GM19328 (cell line): ENCODE results near the gene UVRAG.
"Not testable (repeated sequence)": the region's sequence is repeated elsewhere in the genome, so short reads cannot be mapped to it uniquely, and the experiment has no call there.

Experiments
- ATAC-seq: cut with Tn5 transposase; IDR thresholded peaks from one replicate; pipeline ENCODE4 v1.9.1; 2021; ENCODE audit warnings: mild to moderate bottlenecking, moderate library complexity; ENCODE audit not compliant: unreplicated experiment

UVRAG gene

DNA sequence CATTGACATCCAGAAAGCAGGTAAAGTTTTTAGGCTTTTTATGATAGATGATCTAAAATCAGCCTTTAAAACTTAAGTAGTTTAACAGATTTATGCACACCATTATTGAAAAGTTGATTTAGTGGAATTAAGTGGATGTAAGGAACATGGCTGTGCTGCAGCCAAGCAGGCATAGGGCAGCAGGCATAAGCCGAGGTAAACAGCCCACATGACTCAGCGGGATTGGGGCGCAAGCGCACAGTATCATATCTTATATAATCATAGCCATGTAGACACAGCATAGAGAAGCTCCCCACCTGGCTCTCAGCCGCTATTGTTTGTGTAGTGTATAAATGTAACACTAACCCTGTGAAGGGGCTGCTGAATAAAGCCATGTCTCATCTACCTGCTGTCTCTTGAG lies 233.8 kb downstream of the UVRAG start:
- ATAC-seq = no peak

DNA sequence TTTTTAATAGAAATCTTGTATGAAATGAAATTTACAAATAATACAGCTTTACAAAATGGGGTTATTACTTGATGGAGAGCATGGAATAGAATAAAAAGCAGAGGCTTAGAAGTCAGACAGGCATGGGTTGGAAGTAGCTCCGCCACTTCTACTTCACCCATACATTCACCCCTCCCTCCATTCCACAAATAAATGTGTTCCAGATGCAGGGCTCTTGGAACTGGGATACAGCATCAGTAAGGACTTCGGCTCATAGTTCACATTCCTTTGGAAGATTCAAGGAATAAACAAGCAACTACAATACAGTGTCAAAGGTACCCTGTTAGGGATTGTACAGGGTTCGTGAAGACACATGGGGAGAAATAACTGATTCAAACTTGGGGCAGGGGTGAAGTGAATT lies 234.5 kb downstream of the UVRAG start:
- no peak for ATAC-seq

DNA sequence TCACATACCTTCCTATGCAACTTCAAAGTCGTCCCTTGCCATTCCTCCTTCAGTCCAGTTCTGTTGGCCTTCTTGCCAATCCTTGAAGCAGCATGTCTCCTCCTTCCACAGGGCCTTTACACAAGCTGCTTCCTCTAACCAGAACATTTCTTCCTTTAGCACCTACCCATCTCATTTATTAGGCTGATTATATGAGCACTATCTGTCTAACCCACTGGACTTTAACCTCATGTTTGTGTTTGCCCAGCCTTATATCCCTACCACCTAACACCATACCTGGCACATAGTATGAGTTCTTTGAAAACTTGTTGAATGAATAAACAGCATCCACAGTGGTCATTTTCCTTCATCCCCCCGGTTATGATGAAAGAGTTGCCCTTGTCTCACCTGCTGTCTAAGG lies 236.9 kb downstream of the UVRAG start:
- ATAC-seq = no peak

DNA sequence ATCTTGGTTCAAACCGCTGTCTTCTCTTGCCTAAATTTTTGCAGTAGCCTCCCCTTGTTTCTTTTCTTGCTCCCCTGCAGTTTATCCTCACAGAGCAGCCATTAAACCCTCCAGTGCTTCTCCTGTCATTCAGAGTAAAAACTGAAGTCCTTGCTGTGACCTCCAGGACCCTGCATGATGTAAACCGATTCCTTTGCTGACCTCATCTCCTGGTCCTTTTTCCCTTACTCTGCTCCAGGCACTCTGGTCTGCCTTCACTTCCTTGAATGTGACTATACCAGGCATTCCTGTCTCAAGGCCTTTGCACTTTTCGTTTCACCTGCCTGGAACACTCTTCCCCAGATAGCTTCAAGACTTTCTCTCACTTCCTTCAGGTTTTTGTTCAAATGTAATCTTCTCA lies 239.3 kb downstream of the UVRAG start:
- no peak for ATAC-seq

DNA sequence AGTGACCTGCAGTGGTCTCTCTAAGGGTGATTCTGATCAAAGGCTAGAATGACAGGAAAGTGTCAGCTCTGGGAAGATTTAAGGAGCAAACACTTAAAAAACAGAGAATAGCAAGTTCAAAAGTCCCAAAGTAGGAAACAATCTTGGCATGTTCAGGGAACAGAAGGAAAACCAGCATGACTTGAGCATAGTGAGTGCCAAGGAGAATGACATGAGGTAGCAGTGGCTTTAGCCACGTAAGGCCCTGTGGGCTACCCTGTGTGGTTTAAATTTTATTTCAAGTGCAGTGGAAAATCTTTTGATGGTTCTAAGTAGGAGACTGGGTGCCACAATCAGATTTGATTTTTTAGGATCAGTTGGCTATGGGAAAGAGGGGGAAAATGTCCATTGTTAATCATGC lies 241.9 kb downstream of the UVRAG start:
- ATAC-seq = no peak

DNA sequence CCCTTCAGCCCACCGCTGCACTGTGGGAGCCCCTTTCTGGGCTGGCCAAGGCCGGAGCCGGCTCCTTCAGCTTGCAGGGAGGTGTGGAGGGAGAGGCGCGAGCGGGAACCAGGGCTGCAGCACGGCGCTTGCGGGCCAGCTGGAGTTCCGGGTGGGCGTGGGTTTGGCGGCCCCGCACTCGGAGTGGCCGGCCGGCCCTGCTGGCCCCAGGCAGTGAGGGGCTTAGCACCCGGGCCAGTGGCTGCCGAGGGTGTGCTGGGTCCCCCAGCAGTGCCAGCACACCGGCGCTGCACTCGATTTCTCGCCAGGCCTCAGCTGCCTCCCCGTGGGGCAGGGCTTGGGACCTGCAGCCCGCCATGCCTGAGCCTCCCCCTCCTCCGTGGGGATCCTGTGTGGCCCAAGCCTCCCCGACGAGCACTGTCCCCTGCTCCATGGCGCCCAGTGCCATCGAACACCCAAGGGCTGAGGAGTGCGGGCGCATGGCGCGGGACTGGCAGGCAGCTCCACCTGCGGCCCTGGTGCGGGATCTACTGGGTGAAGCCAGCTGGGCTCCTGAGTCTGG lies 245.5 kb downstream of the UVRAG start:
- not testable (repeated sequence) for ATAC-seq

DNA sequence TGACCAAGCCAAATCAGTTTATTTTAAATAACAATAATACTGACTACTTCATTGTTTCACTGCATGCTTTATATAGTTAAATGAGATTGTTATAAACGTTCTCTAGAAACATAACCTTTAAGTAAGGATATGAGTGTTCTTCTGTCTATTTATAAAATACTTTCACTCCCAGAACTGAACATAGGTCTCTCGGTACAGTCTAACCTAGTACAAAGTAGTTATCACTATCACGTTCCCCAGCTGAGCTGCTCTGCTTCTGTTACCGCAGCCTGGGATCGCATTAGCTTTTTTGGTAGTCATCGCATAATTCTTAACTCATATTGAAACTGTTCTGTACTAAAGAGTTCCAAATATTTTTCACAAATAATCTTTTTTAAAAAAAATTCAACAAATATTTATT lies 247.7 kb downstream of the UVRAG start:
- peak; percentile 90 for ATAC-seq

DNA sequence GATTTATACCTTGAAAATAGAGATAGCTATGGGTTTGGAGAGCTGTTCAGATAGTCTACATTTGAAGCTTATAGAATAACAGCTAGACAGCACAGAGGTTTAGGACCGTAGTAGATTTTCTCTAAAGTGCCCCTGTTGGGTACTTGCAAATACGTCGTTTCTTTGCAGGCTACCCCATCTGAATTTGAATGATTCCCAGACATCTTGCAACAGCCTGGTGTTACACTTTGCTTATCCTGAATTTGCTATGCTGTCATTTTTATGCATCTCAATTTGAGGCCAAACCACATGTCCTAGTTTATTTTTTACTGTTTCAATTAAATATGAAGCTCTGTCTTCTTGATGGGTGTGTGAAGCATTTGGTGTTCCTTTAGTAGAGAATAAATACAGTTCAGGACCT lies 249.2 kb downstream of the UVRAG start:
- no peak for ATAC-seq

DNA sequence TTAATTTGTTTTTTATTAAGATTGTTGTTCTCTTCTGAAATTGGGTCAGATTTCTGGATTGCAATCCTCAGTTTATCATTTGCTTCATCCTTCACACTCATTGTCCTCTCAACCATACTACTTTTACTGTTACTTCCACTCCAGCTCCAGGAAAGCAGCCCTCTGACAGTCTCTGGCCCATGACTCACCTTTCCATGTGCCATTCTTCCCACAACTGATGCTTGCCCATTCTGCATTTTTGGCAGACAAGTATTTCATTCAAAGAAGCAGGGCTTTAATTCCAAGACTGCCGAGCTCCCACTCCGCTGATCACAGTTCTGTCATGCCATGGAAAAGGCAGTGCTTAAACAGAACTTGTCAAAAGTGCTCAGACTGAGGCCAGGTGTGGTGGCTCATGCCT lies 252.1 kb downstream of the UVRAG start:
- ATAC-seq = no peak

DNA sequence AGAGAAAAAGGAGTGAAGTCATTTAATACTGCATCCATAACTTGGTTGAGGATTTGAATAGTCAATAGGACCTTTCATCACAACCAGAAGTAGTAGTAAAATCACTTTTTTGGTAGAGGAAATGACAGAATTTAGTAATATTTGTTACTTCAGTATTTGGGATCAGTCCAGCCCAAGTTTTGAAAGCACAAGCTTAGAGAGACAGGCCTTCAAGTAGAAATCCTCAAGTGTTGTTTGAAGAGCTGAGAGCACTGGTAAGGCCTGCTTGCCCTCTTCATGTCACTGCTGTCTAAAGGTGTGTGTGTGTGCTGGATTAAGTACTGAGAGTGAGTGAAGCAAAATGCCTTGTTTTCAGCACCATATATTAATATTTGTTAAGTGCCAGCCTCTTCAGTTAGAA lies 254.0 kb downstream of the UVRAG start:
- no peak for ATAC-seq

DNA sequence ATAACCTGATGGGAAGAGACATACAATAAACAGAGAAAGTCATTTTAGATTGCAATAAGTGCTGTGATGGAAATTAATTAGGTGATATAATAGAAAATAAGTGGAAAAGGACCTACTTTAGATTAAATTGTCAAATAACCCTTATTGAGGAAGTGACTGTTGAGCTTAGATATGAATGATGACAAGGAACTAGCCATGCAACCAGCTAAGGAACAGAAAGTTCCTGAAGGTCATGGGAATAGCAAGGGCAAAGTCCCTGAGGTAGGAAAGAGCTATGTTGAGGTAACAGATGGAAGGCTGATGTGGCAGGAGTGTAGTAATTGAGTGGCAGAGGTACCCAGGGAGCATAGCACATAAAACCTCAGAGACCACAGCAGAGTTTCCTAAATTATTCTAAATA lies 256.1 kb downstream of the UVRAG start:
- no peak for ATAC-seq

DNA sequence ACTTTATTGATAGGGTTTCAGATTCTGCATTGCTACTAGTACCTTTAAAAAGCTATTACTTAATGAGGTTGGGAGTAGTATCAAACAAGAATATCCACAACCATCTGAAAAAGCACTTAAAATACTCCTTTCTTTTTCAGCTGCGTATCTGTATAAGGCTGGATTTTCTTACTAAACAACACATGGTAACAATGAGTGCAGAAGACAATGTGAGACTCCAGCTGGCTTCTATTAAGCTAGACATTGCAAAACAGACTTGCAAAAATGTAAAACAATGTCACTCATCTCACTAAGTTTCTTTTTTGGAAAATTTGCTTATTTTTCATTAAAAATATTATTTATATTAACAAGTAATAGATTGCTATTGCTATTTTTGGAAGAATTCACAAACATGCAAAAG lies 258.7 kb downstream of the UVRAG start:
- no peak for ATAC-seq

DNA sequence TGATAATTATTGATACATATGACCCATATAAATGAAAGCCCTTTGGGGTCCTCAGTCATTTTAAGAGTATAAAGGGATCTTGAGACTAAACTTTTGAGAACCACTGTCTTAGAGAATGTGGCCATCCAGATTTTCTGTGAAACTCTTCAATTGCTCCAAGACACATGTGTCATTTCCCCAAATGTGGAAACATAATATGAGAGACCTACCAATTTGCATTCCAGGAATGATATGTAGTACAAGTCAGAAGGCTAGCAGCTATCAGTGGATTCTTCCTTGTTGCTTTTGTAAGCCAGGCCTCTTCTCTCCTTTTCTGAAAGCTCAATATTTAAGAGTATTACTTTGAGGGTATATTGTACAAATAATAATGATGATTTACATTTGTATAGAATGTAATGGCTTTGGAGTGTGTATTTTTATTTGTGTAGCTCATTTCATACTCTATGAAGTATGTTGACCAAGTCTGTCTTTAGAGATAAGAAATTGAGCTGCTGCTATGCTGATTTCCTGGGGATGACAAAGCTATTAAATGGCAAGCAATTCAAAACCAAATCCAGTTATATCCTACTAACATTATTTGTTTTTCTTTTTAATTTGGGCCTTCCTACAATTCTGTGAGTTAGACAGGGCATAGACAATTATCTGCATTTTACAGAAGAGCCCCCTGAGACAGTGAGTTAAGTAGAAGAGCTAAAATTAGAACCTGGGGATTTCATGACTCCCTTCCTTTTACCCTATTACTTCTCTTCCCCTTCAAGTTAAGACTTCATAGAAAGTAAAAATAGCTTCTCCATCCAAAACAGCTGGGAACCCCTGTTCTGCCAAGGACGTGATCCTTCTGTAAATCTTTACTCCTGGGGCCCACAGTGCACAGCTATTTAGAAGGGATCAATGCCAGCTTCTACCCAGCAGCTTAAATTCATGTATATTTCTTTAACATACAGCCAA lies 259.4 kb downstream of the UVRAG start:
- no peak for ATAC-seq

DNA sequence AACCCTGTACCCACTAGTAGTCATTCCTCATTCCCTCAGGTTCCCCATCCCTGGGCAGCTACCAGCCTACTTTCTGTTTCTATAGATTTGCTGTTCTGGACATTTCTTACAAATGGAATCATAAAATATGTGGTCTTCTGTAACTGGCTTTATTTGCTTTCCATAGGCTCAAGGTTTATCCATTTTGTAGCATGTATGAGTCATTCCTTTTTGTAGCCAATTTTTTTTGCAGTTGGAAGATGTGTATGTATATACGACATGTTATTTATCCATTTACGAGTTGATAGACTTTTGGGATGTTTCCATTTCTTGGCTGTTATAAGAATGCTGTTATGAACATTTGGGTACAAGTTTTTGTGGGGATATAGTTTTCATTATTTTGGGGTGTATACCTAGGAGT lies 260.7 kb downstream of the UVRAG start:
- no peak for ATAC-seq

DNA sequence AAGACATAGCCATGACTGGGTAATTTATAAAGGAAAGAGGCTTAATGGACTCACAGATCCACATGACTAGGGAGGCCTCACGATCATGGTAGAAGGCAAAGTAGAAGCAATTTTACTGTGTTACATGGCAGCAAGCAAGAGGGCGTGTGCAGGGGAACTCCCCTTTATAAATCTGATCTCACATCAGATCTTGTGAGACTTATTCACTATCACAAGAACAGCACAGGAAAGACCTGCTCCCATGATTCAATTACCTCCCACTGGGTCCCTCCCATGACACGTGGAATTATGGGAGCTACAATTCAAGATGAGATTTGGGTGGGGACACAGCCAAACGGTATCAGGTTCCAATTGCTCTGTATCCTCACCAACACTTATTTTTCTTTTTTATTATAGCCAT lies 261.2 kb downstream of the UVRAG start:
- ATAC-seq = not testable (repeated sequence)

DNA sequence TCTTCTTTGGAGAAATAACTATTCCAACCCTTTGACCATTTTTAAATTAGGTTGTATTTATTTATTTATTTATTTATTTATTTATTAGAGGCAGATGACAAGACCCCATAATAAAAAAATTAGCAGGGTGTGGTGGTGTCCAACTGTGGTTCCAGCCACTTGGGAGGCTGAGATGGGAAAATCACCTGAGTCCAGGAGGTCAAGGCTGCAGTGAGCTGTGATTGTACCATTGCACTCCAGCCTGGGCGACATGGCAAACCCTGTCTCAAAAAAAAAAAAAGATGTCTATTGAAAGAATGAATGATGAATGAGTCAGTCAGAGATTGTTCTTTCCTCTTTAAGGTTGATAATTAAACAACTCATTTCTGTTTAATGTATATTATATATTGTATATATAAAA lies 261.7 kb downstream of the UVRAG start:
- no peak for ATAC-seq

DNA sequence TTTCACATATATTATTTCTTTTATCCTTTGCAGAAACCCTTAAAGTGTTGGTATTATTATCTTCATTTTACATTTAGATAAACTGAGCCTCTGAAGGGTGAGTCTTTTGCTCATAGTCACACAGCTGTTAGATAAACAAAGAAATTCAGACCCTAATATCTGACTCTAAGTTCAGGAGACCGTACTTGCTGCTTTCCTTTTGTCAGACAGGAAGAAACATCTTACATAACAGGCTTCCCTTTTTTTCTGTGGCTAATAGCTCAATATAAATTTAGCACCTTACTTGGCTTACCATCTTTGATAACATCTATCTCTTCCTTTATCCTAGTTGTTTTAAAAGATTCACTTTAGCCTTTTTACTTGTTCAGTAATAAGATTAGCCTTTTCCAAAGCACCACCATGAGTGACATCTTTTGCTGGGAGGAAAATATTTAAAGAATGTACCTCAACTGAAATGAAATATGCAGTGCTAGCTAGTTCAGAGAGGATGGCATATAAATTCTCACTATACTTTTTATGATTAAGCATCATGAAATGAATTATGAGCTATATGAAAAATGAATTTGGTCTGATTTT lies 262.7 kb downstream of the UVRAG start:
- ATAC-seq = no peak

DNA sequence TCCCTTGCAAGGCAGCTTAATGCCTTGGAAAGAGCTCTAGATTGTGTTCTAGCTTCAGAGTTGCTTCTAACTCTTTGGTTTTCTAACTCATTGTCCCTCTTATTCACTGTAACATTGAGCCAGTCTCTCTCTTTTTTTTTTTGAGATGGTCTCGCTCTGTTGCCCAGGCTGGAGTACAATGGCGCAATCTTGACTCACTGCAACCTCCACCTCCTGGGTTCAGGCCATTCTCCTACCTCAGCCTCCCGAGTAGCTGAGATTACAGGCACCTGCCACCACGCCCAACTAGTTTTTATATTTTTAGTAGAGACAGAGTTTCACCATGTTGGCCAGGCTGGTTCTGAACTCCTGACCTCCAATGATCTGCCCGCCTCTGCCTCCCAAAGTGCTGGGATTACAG lies 266.1 kb downstream of the UVRAG start:
- not testable (repeated sequence) for ATAC-seq

DNA sequence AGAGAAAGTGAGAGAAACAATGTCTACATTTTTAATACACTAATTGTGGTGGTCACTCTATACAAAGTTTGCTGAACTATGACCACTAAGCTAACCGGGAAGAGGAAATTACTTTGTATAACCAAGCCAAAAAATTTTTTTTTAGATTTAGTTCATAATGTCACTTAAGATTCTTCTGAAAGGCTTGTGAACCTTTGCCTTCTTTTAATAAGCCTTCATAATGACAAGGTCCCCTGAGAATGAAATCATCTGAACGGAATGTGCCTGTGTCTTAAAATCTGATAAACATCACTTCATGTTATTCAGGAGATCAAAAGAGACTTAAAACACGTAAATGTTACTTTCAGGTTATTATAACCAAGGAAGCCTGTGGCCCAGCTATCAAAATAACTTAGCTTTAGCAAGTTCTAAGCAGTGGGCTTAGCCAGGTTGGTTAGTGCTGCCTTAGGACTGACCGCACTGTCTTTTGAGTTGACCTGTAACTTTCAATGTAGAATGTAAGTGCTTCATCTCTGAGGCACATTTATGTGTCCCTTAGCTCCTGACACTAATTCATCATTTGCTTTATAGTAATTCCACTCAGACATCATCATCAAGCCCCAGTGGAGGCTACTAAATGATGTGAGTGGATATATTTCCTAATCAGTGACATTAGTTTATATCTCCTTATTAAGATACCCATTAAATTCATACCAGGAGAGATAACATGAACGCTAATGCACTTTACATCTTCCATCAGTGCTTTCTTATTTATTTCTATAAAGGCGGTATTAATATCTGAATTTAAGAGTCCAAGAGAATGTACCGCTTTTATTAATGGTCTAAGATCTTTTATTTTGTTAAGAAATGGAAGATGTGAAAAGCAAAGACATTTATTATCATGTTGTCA lies 268.8 kb downstream of the UVRAG start:
- ATAC-seq = no peak

DNA sequence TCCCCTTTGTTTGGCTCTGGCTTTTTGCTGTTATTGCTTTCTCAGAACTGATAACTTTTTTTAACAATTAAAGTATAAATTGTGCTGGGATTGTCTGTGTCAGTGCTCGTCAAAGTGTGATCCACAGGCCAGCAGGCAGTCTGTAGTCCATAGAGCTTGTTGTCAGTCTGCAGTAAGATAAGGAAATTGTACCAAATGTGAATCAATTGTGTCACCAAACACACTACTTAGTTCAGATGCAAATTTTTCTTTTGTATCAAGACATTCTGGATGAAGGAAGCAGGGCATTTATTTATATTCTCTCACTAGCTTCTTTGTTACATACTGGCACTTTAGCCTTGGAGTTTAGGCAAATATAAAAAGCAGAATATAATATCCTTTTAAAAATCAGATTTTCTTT lies 270.3 kb downstream of the UVRAG start:
- ATAC-seq = no peak
